NCI-H1092 treated with DMSO at 0.1 percent for 48 hours (cell line): ENCODE measurements around the gene CREB5.

Source experiments
- DNase-seq: peaks from one replicate; lab custom pipeline; 2025; lab: John Stamatoyannopoulos, UW

CREB5 gene

GRCh38 chr7:28684650-28685241 lies 272.4 kb downstream of the CREB5 start:
- no peak for DNase-seq

- DNase-seq = no peak
Measured at GRCh38 chr7:28685242-28685643, 272.9 kb downstream of the CREB5 start.

GRCh38 chr7:28685644-28686417 lies 273.5 kb downstream of the CREB5 start:
- peak; percentile 96 for DNase-seq

- no peak for DNase-seq
Measured at GRCh38 chr7:28686418-28686800, 274.1 kb downstream of the CREB5 start.

- no peak for DNase-seq
Measured at GRCh38 chr7:28687537-28687936, 275.2 kb downstream of the CREB5 start.

- no peak for DNase-seq
Measured at GRCh38 chr7:28688174-28688573, 275.9 kb downstream of the CREB5 start.

GRCh38 chr7:28688651-28689050 lies 276.3 kb downstream of the CREB5 start:
- no peak for DNase-seq

GRCh38 chr7:28695300-28696295 lies 283.3 kb downstream of the CREB5 start:
- no peak for DNase-seq

- no peak for DNase-seq
Measured at GRCh38 chr7:28697913-28698563, 285.7 kb downstream of the CREB5 start.

- no peak for DNase-seq
Measured at GRCh38 chr7:28698840-28699239, 286.5 kb downstream of the CREB5 start.

GRCh38 chr7:28700096-28700495 lies 287.8 kb downstream of the CREB5 start:
- no peak for DNase-seq

- DNase-seq = peak; percentile 66
Measured at GRCh38 chr7:28700790-28701203, 288.5 kb downstream of the CREB5 start.

GRCh38 chr7:28701731-28702130 lies 289.4 kb downstream of the CREB5 start:
- no peak for DNase-seq

- no peak for DNase-seq
Measured at GRCh38 chr7:28702171-28702570, 289.9 kb downstream of the CREB5 start.

GRCh38 chr7:28703037-28703765 lies 290.9 kb downstream of the CREB5 start:
- DNase-seq = no peak

- DNase-seq = no peak
Measured at GRCh38 chr7:28704706-28705105, 292.4 kb downstream of the CREB5 start.

GRCh38 chr7:28705350-28705749 lies 293.0 kb downstream of the CREB5 start:
- no peak for DNase-seq

- DNase-seq = no peak
Measured at GRCh38 chr7:28706584-28706983, 294.3 kb downstream of the CREB5 start.

GRCh38 chr7:28707291-28707690 lies 295.0 kb downstream of the CREB5 start:
- DNase-seq = no peak

GRCh38 chr7:28708033-28708951 lies 296.0 kb downstream of the CREB5 start:
- DNase-seq = no peak
